ENCODE results near the gene COL12A1. TPM values are rescaled to one million over a fixed set of nuclear protein-coding genes. Genes with fewer than 3 reads are reported as not detected.

The COL12A1 gene
- total RNA-seq, 1 experiment from 2014 or later: 10.4 TPM

- Histone ChIP-seq H3K27me3 (ENCODE audit: control insufficient read depth, insufficient read depth, low read length) (no peaks in the 10 kb centered on the region), H3K36me3 (ENCODE audit: control insufficient read depth, insufficient read depth, low read length) (peaks cover 5% of the 10 kb centered on the region), H3K4me1 (ENCODE audit: control insufficient read depth, insufficient read depth, low read length) (no peaks in the 10 kb centered on the region), H3K27ac (ENCODE audit: low read length) (no peak overlapping the region), H3K9me3 (ENCODE audit: control insufficient read depth, insufficient read depth, low read depth, low read length) (no peaks in the 10 kb centered on the region), H3K4me3 (ENCODE audit: low read depth in 2 of 2, low read length in 2 of 2) (no peak overlapping the region)
- ChIA-PET CTCF (interaction anchor here (0.7 kb wide), 1 partner anchor 13 kb away, joined by 5 read pairs; no protein-coding TSS in a partner anchor), POLR2A (interaction anchor here (0.5 kb wide), 1 partner anchor 195 kb away, joined by 3 read pairs; no protein-coding TSS in a partner anchor)
- in situ Hi-C loops (cut with HindIII; ENCODE audit: low pct_unique_long_range_greater_than_20kb, low sequenced_read_pairs) (no loop called here), intact Hi-C loops (cut with micrococcal nuclease; ENCODE audit: unreplicated experiment) (no loop called here)
- no TSS peak for BruUV-seq (replicated peaks)
- DNase-seq (ENCODE audit: low read depth, low spot score) (no peak), ATAC-seq (no peak)
- TF ChIP-seq, protein P1, sequence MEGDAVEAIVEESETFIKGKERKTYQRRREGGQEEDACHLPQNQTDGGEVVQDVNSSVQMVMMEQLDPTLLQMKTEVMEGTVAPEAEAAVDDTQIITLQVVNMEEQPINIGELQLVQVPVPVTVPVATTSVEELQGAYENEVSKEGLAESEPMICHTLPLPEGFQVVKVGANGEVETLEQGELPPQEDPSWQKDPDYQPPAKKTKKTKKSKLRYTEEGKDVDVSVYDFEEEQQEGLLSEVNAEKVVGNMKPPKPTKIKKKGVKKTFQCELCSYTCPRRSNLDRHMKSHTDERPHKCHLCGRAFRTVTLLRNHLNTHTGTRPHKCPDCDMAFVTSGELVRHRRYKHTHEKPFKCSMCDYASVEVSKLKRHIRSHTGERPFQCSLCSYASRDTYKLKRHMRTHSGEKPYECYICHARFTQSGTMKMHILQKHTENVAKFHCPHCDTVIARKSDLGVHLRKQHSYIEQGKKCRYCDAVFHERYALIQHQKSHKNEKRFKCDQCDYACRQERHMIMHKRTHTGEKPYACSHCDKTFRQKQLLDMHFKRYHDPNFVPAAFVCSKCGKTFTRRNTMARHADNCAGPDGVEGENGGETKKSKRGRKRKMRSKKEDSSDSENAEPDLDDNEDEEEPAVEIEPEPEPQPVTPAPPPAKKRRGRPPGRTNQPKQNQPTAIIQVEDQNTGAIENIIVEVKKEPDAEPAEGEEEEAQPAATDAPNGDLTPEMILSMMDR (IDR thresholded peaks at IDR 0.05): no peak
- TF ChIP-seq POLR2AphosphoS5 (IDR thresholded peaks at IDR 0.05; ENCODE audit: low read depth, low read length): no peak
Observed at GRCh38 chr6:75249837-75250236, 44.0 kb upstream of the COL12A1 start.

GRCh38 chr6:75246386-75246785 is 40.5 kb upstream of the COL12A1 start:
- TF ChIP-seq REST (IDR thresholded peaks at IDR 0.05; ENCODE audit: insufficient read depth in 1 of 2, low read depth in 2 of 2, low read length in 1 of 2) (no peak), SIN3A (IDR thresholded peaks at IDR 0.05; ENCODE audit: borderline replicate concordance, insufficient read depth, low read depth, low read length) (no peak), POLR2AphosphoS5 (IDR thresholded peaks at IDR 0.05; ENCODE audit: low read depth, low read length) (no peak), TCF7L2 (IDR thresholded peaks at IDR 0.05; ENCODE audit: low read depth, low read length) (no peak)
- TF ChIP-seq, protein P1 (IDR thresholded peaks at IDR 0.05): no peak
- Histone ChIP-seq H3K27me3 (ENCODE audit: control insufficient read depth, insufficient read depth, low read length) (no peaks in the 10 kb centered on the region), H3K4me3 (ENCODE audit: low read depth in 2 of 2, low read length in 2 of 2) (no peak overlapping the region), H3K27ac (ENCODE audit: low read length) (no peak overlapping the region), H3K4me1 (ENCODE audit: control insufficient read depth, insufficient read depth, low read length) (peaks cover 5% of the 10 kb centered on the region; the same call in 1 of the 2 replicates), H3K9me3 (ENCODE audit: control insufficient read depth, insufficient read depth, low read depth, low read length) (no peaks in the 10 kb centered on the region), H3K36me3 (ENCODE audit: control insufficient read depth, insufficient read depth, low read length) (peaks cover 3% of the 10 kb centered on the region; the same call in 1 of the 2 replicates)
- DNase-seq (ENCODE audit: low read depth, low spot score) (no peak), ATAC-seq (no peak)
- BruUV-seq (replicated peaks): no TSS peak
- ChIA-PET CTCF (no interaction called here), POLR2A (no interaction called here)
- intact Hi-C loops (cut with micrococcal nuclease; ENCODE audit: unreplicated experiment): no loop called here
- in situ Hi-C loops (cut with HindIII; ENCODE audit: low pct_unique_long_range_greater_than_20kb, low sequenced_read_pairs): no loop called here

All from Panc1 (cell line).